Measurements from ENCODE around the gene CLMP.
"Not testable (repeated sequence)": the region's sequence is repeated elsewhere in the genome, so short reads cannot be mapped to it uniquely, and the experiment has no call there.

CLMP gene

DNA sequence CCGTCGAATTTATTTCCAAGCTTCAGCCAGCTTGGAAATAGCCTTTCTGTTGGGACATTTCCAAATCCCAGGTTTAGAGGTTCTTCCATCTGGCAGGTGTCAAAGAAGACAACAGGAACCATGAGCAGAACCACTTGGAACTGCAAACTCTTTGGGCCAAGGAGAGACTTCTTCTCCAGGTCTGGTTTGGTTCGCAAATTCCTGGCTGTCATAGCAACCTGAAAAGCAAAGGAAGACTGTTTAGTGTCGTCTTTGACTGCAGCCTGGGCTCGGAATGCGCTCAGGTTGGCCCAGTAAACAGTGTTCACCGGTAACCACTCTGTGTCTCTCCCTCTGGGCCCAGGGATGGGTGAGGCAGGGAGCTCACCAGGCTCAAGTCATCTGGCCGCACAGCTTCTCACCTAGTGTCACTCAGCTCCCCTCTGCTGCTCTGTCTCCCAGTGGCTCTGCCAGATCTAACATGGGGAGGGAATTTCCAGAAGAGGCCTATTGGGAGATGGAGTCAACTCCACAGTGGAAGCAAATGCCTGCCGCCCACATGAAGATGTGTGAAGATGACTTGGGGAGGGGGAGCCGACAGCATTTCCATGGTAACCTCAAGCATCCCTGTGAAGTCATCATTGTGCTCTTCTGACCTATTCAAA, 11.9 kb upstream of the CLMP start:
- no peaks in the 10 kb centered on the region for H3K36me3 Mint-ChIP-seq (ENCODE audit: low read depth)
- H3K4me1 Mint-ChIP-seq (ENCODE audit: low read depth): no peaks in the 10 kb centered on the region
- H3K27ac Mint-ChIP-seq: no peak overlapping the region
- H3K27me3 Mint-ChIP-seq: peaks cover 35% of the 10 kb centered on the region
- no peak overlapping the region for H3K4me3 Mint-ChIP-seq
- no peaks in the 10 kb centered on the region for H3K9me3 Mint-ChIP-seq

DNA sequence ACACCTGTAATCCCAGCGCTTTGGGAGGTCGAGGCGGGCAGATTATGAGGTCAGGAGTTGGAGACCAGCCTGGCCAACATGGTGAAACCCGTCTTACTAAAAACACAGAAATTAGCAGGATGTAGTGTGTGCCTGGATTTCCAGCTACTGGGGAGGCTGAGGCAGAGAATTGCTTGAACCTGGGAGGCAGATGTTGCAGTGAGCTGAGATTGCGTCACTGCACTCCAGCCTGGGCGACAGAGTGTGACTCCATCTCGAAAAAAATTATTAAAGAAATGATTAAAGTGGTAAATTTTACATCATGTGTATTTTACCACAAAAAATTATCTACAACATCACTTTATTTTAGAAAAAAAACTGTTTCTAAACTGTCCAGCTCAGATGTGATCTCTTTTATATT, 11.0 kb upstream of the CLMP start:
- H3K4me1 Mint-ChIP-seq (ENCODE audit: low read depth); H3K9me3 Mint-ChIP-seq; H3K4me3 Mint-ChIP-seq; H3K36me3 Mint-ChIP-seq (ENCODE audit: low read depth); H3K27ac Mint-ChIP-seq: not testable (repeated sequence)
- peaks cover 28% of the 10 kb centered on the region for H3K27me3 Mint-ChIP-seq

DNA sequence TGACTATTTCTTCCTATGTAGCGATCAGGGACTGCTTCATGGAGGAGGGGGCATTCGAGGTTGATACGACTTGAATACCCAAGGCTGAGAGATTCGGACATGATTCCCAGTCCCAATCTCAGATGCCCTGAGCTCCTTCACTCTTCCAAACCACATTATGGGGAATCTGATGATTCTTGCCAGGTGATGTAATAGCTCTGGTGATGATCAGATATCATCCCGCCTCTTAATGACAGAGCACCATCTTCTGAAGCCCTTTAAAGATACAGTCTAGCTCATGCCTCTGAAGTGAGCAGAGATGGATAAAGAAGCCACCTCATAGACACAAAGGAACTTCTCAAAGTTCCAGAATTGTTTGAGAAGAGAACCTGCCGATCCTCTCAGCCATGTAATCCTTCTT, 8.9 kb upstream of the CLMP start:
- Mint-ChIP-seq H3K36me3 (ENCODE audit: low read depth) (no peaks in the 10 kb centered on the region), H3K27me3 (peaks cover 30% of the 10 kb centered on the region), H3K9me3 (no peaks in the 10 kb centered on the region)

DNA sequence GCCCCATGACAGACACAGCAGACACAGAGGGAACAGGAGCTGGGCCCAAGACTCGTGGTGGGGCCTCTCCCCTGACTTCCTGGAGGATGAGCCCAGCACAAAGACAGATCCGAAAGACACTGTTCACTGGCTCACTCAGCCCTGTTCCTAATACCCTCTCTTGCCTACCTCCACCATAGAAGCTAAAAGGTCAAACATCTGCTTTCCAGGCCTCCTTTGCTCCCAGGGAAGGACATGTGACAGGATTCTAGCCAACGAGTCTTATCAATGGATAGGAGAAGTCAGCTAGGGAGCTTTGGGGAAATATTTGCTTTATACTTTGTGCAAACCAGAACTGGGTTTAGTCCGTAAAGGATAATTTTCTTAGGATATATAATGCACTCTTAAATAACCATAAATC, 8.4 kb upstream of the CLMP start:
- no peak overlapping the region for H3K27ac Mint-ChIP-seq
- peaks cover 32% of the 10 kb centered on the region for H3K27me3 Mint-ChIP-seq
- H3K4me3 Mint-ChIP-seq: no peak overlapping the region
- H3K4me1 Mint-ChIP-seq (ENCODE audit: low read depth): no peaks in the 10 kb centered on the region
- H3K36me3 Mint-ChIP-seq (ENCODE audit: low read depth): no peaks in the 10 kb centered on the region
- no peaks in the 10 kb centered on the region for H3K9me3 Mint-ChIP-seq

More for the DNA sequence above, 8.9 kb upstream of the CLMP start:
- no peaks in the 10 kb centered on the region for H3K4me1 Mint-ChIP-seq (ENCODE audit: low read depth)
- H3K27ac Mint-ChIP-seq: no peak overlapping the region
- no peak overlapping the region for H3K4me3 Mint-ChIP-seq

DNA sequence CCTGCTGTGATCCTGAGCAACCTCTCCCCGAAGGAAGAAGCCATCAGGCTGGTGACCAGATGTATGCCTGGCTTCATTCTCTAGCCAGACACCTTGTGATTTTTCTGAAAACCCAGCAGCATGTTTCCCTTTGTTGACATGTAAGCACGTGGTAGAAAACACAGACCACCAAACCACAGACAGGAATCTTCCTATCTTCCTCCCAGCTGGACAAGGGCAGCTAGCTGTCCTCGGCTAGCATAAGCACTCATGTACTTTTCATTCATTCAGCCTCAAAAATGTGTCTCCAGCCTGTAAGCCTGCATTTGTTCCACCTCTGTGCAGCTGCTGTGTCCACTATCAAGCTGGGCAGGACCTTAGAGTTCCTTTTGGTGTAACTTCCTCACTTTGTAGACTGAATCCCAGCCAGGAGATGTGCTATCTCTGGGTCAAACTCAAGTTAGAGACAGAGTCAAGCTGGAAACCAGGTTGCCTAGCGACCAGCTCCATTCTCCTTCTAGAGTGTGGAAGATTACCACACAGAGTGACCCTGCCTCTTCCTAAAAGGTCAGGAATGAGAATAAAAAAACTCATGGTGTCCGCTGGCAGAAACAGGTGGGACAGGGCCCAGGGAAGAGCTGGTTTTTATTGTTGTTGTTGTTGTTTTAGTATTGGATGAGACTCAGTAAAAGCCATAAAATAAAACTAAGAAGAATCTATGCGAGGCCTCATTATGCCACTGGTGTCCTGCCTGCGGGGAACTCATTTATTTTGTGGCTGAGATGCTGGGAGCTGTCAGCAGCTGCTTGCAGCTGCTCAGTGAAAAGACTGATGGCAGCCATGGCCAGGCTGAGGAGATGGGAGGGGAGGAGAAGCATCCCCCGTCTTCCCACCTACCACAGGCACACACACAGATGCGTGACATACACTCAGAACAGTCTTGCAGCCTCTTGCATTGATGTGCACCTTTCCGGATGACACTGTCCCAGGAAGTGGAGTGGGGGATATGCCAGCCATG, 7.4 kb upstream of the CLMP start:
- Mint-ChIP-seq H3K36me3 (ENCODE audit: low read depth) (no peaks in the 10 kb centered on the region), H3K4me1 (ENCODE audit: low read depth) (no peaks in the 10 kb centered on the region), H3K27me3 (peaks cover 42% of the 10 kb centered on the region), H3K9me3 (no peaks in the 10 kb centered on the region), H3K4me3 (no peak overlapping the region), H3K27ac (no peak overlapping the region)

DNA sequence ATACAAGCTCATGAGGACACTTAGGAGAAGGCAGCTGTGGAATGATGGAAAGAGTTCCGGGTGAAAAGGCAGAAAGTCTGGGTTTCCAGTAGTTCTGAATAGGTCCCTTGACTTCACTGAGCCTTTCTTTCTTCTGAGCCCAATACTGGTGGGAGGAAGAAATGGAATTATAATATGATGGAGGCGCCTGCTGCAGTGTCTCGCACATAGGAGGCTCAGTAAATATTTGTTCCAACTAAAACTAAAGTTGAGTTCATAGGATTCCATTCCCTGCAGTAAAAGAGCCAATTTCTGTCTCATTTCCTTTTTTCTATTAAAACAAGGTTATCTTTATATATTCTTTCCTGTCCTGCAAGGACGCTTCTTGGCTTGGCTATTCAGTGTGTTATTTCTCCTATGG, 5.2 kb upstream of the CLMP start:
- Mint-ChIP-seq H3K9me3 (no peaks in the 10 kb centered on the region), H3K27ac (no peak overlapping the region), H3K27me3 (peaks cover 51% of the 10 kb centered on the region), H3K4me1 (ENCODE audit: low read depth) (peaks cover 7% of the 10 kb centered on the region), H3K36me3 (ENCODE audit: low read depth) (no peaks in the 10 kb centered on the region), H3K4me3 (no peak overlapping the region)

DNA sequence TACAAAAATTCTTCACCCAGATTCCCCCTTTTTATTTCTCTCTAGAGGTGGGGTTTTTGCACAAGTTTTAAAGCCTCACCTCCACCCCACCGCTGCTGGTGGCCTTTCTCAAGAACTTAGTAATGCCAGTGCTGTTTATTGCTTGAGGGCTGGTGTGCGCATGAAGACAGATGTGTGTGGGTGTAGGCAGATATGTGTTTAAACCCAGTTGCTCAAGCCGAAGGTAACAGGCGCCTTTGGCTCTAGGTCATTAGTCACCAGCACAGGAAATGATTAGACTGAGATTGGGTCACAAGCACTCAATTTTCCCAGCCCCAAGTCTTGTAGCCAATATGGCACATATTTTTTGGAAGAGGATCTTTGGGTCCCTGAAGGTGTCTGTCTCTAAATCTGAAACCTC, 2.7 kb upstream of the CLMP start:
- Mint-ChIP-seq H3K27ac (no peak overlapping the region), H3K27me3 (peaks cover 63% of the 10 kb centered on the region), H3K36me3 (ENCODE audit: low read depth) (no peaks in the 10 kb centered on the region), H3K4me3 (no peak overlapping the region), H3K9me3 (no peaks in the 10 kb centered on the region), H3K4me1 (ENCODE audit: low read depth) (peaks cover 8% of the 10 kb centered on the region)

DNA sequence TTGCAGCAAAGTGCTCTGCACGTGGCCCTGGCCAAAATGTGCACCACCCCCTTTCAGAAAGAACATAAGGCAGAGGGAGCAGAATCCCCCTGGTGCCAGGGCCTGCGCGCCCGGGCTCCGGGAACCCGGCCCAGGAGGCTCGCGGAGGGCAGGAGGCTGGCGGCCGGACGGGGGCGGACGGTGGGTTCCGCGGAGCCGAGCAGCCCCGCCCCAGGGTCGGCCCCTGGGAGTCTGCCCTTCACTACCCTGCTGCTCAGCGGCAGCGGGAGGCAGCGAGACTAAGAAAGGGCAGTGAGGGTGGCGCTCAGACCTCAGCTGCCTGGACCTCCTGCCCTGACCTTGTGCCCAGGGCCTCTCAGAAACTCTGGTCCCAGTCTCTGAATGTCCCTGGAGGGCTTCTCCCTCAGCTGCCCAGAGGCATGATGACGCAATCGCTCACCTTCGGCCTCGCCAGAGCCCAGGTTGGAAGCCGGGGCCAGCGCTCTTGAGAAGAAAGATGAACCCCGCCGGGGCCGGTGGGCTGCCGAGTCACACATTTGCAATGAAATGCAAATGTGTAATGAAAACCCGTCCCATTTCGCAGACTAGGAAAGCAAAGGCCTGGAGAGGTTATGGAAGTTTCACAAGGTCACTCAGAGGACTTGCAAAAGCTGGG, 1.1 kb upstream of the CLMP start:
- H3K4me1 Mint-ChIP-seq (ENCODE audit: low read depth): peaks cover 15% of the 10 kb centered on the region
- peaks cover 76% of the 10 kb centered on the region for H3K27me3 Mint-ChIP-seq
- no peak overlapping the region for H3K27ac Mint-ChIP-seq
- H3K36me3 Mint-ChIP-seq (ENCODE audit: low read depth): no peaks in the 10 kb centered on the region
- no peaks in the 10 kb centered on the region for H3K9me3 Mint-ChIP-seq
- no peak overlapping the region for H3K4me3 Mint-ChIP-seq

DNA sequence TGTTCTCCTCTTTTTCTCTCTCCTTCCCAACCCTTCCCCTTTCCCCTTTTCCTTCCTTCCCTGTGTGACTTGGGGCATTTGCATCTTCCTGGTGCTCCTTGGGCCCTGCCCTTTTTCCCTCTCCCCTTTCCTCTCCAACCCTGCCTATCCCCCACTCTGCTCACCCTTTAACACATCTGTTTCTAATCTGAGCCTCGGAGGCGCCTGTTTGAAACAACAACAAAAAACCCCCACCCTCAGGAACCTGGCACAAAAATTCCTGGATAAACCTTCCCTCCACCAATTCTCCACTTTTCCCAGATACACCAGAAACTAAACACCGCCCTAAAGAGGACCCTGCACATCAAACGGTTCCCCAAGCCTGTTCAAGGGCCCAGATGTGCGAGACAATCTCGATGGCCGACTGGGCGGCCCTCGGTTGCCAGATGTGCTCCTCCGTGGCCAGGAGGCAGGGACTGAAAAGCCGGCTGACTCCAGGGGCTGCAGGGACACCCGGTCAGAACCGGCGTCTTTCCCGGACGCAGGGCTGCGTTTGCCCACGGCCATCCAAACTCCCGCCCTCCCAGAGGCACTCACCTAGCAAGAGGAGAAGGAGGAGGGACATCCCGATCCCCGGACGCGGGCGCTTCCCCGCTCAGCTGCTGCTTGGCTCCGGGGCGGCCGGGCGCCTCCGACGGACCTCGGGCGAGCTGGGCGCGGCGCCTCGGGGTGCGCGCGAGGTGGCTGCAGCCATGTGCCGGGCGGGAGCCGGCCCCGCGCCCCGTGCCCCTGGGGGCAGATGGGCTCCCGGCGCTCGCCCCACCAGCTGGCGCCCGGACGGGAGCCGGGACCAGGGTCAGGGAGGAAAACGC, 486 bp downstream of the CLMP start:
- Mint-ChIP-seq H3K36me3 (ENCODE audit: low read depth) (no peaks in the 10 kb centered on the region), H3K4me3 (no peak overlapping the region), H3K27ac (no peak overlapping the region)

DNA sequence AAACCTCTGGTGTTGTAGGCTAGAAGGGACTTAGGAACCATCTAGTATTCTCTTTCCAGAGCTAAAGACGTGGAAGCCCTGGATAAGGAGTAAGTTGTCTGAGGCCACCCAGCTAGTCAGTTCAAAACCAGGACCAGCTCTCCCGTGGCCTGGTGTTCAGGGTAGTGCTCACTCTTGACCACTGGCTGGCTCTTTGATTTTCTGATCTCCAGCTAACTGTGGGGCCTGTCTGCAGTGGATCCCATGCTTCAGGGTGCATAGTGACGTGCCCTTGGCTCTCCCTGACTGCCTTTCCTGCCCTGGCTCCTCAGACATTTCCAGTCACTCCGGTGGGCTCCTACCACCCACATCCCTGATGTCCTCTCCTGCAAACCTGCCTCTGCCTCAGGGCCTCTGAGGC, 1.3 kb downstream of the CLMP start:
- no peaks in the 10 kb centered on the region for H3K9me3 Mint-ChIP-seq
- no peak overlapping the region for H3K4me3 Mint-ChIP-seq

More for the DNA sequence above, 486 bp downstream of the CLMP start:
- Mint-ChIP-seq H3K4me1 (ENCODE audit: low read depth) (peaks cover 15% of the 10 kb centered on the region), H3K27me3 (peaks cover 78% of the 10 kb centered on the region), H3K9me3 (no peaks in the 10 kb centered on the region)

DNA sequence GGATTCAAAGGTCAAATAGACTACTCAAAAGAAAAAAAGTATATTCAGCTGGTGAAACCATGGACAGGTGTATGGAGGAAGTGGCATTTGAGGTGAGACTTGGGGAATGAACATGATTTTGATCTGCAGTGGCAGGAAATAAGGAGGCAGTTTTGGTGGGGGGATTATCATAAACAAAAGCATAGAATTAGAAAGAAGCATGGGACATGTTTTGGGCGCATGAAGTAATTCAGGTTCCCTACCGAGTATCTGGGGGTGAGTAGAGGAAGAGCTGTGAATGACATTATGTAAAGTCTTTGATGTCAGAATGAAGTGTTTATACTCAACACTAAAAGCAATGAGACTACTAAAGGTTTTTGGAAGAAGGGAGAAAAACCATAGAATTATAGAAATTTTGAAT, 3.1 kb downstream of the CLMP start:
- H3K36me3 Mint-ChIP-seq (ENCODE audit: low read depth): no peaks in the 10 kb centered on the region
- no peaks in the 10 kb centered on the region for H3K9me3 Mint-ChIP-seq
- peaks cover 77% of the 10 kb centered on the region for H3K27me3 Mint-ChIP-seq
- H3K4me3 Mint-ChIP-seq: no peak overlapping the region
- H3K4me1 Mint-ChIP-seq (ENCODE audit: low read depth): peaks cover 15% of the 10 kb centered on the region
- H3K27ac Mint-ChIP-seq: no peak overlapping the region

More for the DNA sequence above, 1.3 kb downstream of the CLMP start:
- H3K27me3 Mint-ChIP-seq: peaks cover 77% of the 10 kb centered on the region
- H3K27ac Mint-ChIP-seq: no peak overlapping the region
- H3K4me1 Mint-ChIP-seq (ENCODE audit: low read depth): peaks cover 15% of the 10 kb centered on the region
- no peaks in the 10 kb centered on the region for H3K36me3 Mint-ChIP-seq (ENCODE audit: low read depth)

DNA sequence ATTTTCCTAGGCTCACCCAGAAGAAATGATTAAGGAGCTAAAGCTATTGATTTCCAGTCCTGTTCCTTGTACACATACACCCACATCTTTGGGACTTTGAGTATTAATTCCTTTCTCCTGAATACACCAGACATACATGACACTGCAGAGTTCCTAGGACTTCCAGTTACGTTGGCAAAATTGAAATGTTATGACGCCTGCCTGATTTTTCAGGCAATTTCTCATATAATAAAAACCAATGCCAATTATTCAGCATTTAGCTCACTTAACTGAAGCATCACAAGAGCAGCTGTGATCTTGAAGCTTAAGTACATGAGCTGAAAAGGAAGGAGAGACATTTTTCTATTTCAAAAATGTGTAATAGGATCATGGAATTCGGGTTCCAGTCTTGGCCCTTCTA, 4.5 kb downstream of the CLMP start:
- H3K27me3 Mint-ChIP-seq: peaks cover 69% of the 10 kb centered on the region
- peaks cover 11% of the 10 kb centered on the region for H3K4me1 Mint-ChIP-seq (ENCODE audit: low read depth)
- no peaks in the 10 kb centered on the region for H3K36me3 Mint-ChIP-seq (ENCODE audit: low read depth)
- no peaks in the 10 kb centered on the region for H3K9me3 Mint-ChIP-seq
- no peak overlapping the region for H3K4me3 Mint-ChIP-seq
- H3K27ac Mint-ChIP-seq: no peak overlapping the region

DNA sequence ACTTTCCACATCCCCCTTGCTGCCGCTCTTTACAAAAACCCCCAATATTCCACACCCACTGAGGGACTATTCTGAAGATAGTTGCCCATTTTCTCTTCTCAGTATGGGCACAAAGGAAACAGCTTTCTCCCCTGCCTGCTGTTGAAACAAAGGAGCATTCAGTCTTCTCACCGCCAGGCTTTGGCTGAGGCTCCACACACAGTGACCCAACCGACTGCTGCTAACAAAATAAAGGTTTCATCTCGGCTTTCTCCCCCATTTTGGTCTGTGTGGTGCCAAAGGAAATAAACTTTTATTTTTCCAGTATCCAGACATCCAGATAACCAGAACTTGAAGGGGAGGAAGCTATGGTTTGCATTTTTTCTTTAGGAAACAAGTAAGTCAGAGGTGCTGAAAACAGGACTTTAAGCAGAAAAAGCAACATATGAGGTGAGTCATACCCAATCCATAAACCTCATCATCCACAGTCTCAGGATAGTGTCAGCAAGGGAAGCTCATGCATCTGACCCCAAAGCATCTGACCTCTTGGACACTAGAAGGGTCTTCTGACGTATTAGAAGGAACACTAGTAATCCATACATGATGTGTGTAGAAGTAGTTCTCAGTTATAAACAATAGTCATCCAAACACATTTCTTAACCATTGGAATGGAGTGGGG, 6.4 kb downstream of the CLMP start:
- Mint-ChIP-seq H3K9me3 (no peaks in the 10 kb centered on the region), H3K27ac (no peak overlapping the region), H3K36me3 (ENCODE audit: low read depth) (no peaks in the 10 kb centered on the region), H3K4me3 (no peak overlapping the region), H3K27me3 (peaks cover 63% of the 10 kb centered on the region), H3K4me1 (ENCODE audit: low read depth) (peaks cover 7% of the 10 kb centered on the region)
